Activated T-cell treated with anti-CD3 and anti-CD28 coated beads for 48 hours (primary cell): ENCODE results near the gene TMEM161B.
"Not testable (repeated sequence)": the region's sequence is repeated elsewhere in the genome, so short reads cannot be mapped to it uniquely, and the experiment has no call there.

Source experiments
- DNase-seq: peaks from one replicate; pipeline ENCODE4 v3.0.0-alpha.2; 2020; ENCODE audit warnings: low read depth

Gene TMEM161B

DNA sequence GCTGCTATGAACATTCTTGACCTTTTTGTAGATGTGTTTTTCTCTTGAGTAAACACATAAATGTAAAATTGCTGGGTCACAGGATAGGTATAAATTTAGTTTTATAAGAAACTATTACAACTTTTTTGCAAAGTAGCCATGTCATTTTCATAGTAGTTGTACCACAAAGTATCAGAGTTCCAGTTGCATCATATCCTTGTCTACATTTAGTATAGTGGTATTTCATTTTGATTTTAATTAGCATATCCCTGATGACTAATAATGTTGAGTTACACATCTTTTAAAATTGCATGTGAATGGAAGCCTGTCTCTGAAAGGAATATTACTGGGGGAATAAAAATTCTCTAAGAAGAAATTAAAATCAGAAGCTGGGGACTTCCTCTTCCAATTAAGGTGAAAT, 85.4 kb downstream of the TMEM161B start:
- DNase-seq, result no peak

DNA sequence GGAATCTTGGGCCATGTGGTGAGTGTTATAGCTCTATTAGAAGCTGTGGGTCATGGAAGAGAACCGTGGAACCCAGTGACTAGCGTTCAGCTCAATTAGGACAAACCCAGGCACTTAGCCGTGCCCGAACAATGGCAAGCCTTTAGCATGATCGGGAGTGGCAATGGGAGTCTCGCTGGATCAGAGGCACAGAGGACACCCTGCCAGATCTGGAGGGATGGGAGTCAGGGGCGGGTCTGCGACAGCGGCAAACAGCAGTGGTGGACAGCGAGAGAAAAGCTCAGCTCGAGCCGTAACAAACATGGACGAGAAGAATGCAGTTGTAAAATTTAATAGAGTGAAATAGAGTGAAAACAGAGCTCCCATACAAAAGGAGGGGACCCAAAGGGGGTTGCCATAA, 91.2 kb downstream of the TMEM161B start:
- DNase-seq, result not testable (repeated sequence)

DNA sequence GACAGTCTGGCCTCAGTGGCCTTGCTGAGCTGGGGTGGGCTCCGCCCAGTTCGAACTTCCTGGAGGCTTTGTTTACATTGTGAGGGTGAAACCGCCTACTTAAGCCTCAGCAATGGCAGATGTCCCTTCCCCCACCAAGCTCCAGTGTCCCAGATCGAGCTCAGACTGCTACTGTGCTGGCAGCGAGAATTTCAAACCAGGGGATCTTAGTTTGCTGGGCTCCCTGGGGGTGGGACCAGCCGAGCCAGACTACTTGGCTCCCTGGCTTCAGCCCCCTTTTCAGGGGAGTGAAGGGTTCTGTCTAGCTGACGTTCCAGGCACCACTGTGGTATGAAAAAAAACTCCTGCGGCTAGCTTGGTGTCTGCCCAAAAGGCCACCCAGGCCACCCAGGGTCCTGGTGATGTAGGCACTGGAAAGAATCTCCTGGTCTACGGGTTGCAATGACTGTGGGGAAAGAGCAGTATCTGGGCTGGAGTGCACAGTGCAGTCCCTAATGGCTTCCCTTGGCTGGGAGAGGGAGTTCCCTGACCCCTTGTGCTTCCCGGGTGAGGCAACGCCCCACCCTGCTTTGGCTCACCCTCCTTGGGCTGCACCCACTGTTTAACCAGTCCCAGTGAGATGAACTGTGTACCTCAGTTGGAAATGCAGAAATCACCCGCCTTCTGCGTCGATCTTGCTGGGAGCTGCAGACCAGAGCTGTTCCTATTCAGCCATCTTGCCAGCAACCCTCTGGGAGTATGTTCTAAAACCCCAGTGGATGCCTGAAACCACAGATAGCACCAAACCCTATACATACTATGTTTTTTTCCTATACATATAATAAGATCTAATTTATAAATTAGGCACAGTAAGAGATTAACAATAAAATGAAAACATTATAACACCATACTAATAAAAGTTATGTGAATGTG, 95.5 kb downstream of the TMEM161B start:
- DNase-seq, result no peak

DNA sequence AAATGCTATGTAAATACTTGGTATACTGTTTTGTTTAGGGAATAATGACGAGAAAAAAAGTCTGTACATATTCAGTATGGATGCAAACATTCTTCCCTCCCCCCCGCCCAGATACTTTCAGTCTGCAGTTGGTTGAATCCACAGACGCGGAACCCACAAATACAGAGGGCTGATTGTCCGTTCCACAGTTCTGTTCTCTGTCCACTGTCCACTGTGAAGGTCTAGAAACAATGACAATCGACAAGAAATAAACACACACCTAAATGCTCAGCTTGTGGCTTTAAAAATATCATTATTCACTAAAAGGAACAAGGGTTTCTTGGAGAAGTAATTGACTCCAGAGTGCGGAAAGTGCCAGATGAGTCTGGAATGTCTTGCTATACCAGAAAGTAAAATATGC, 109.1 kb downstream of the TMEM161B start:
- DNase-seq, result no peak

DNA sequence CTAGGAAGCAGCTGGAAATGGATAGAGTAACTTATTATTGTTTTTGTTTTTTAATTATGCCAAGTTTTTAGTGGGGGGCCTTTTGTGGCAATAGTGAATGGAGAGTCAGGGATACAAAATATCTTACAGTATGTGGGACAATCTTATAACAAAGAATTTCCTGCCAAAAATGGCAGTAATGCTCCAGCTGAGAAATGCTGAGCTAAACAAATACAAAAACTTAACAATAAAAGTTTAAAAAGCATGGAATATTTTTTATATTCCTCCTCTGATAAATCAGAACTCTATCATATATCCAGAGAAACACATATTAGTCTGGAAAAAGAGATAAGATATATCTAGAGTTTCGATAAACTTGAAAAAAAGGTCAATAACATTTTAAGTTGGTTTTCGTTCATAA, 110.6 kb downstream of the TMEM161B start:
- DNase-seq, result no peak

DNA sequence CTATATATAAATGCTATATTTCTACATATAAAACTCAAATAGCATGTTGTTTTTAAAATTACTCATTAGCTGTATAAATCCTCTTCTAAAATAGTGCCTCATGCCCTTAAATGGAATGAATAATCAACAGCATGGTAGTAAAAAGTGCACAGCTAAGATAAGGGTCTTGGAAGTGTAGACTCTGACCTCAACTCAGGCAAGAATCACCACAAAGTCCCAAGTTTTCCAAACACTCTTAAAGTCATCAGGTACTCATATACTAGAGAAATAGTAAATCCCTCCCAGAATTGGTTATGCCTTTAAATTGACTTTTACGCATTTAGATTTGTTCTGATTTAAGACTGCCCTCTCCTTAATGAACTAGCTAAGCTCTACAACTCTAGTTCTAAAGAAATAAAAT, 113.8 kb downstream of the TMEM161B start:
- DNase-seq, result no peak

DNA sequence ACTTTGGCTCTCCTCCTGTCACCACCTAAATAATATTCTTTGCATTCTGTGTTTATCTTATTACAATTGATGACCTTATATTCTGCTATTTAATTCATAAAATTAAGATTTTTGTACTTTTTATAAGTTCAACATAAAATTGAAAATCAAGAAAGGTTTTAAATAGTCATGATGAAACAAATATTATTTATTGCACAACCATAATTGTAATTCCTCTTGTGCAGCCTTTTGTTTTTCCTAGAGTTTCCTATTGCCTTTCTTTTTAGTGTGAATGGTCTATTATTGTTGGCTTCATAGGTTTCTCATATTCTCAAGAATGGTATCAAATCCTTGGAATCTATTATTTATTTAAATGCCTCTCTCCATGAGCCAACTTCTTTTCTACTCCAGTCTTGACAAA, 117.9 kb downstream of the TMEM161B start:
- no peak for DNase-seq

DNA sequence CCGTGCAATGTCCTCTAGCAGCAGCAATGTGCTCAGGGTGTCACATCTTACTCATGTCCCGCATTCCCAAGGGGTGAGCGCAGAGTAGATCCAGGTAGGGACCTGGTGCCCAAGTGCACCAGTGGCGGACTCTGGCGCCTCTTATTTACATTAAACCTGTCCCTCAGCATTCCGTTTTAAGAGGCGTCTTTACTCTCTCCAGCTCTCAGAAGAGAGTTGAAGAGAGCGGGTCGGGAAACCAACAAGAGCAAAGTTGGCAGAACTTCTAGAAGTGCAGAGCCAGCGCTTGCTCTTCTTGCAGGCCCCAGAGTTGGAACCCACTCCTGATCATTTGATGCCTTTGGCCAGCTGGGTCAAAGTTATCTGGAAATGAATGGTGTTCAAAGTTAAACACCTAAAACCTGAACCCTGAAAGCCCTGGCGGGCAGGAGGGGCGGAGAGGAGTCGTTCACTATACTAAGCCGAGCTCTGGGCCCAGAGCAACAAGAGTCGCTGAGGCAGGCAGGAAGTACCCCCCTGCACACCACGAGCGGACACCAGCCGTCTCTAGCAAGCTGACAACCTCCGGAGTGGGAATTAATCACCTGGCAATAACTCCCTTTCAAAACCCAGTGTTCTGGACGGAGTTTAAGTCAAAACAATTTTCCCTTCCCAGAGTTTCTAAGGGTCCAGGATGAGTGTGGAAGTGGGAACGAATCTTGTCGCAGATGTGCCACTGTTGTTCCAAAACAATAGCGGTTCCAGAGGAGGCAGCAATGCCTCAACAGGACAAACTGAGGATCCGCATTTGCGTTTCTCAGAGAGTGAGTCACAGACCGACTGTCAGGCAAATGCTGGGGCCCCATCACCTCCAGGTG, 122.8 kb downstream of the TMEM161B start:
- DNase-seq, result no peak

DNA sequence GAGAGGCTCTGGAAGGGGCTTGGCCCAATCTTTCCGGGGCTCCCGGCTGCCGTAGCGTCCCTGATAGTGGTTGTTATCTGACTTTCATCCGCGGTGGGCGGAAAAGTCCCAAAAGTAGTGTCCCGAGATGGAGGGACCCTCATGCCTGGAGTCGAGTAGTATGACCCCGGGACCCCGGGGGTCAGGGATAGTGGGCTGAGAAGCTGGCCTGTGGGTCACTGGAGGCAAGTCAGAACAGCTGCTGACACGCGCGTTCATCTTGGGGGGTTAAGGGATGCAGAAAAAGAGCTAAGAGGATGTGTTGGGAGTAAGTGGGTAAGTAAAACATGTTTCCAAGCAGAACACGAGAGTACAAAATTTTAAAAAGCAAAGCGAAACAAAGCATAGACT, 123.4 kb downstream of the TMEM161B start:
- DNase-seq, result no peak
